Measurements from ENCODE around the gene GABRB3.

The GABRB3 gene

GRCh38 chr15:26531489-26531888 lies 241.4 kb downstream of the GABRB3 start:
- DNase-seq = no peak

GRCh38 chr15:26525096-26525495 lies 247.8 kb downstream of the GABRB3 start:
- DNase-seq = no peak

GRCh38 chr15:26521691-26522198 lies 251.1 kb downstream of the GABRB3 start:
- DNase-seq = peak; percentile 24

- DNase-seq = no peak
Observed at GRCh38 chr15:26521130-26521529, 251.7 kb downstream of the GABRB3 start.

- DNase-seq = no peak
Observed at GRCh38 chr15:26518885-26519284, 254.0 kb downstream of the GABRB3 start.

- DNase-seq = no peak
Observed at GRCh38 chr15:26516102-26516980, 256.5 kb downstream of the GABRB3 start.

GRCh38 chr15:26504009-26504408 lies 268.9 kb downstream of the GABRB3 start:
- no peak for DNase-seq

Data from NCI-H1048 (cell line).